A549 (cell line): ENCODE results near the gene ENTPD8. TPM values are rescaled to one million over a fixed set of nuclear protein-coding genes. Genes with fewer than 3 reads are reported as not detected.

Source experiments
- ATAC-seq, 2 experiments: fragments of 200-7000 bp in 1 of 2; fragments of >200 bp in 1 of 2; cut with Nextera tagmentation in 1 of 2; cut with Tn5 transposase in 1 of 2; 3 replicates each; pipeline versions ENCODE4 v1.8.0 to v1.9.1; 2018 to 2020; ENCODE audit warnings: mild to moderate bottlenecking in 1 of 2, moderate library complexity in 1 of 2
- CTCF ChIA-PET: fragments of 300-600 bp; sonication (Branson Sonifier 250); formaldehyde crosslinking; extraction: SDS; loops from one replicate; lab custom pipeline; 2021; ENCODE audit warnings: antibody characterized with exemption, inconsistent platforms; lab: Yijun Ruan, JAX
- POLR2A ChIA-PET: fragments of 350-600 bp; formaldehyde crosslinking; extraction: SDS; loops from one replicate; lab custom pipeline; 2021; ENCODE audit warnings: antibody characterized with exemption, inconsistent platforms; lab: Yijun Ruan, JAX
- DNase-seq, 2 experiments: peaks; one replicate each; pipeline versions ENCODE4 v3.0.0 to v3.0.0-alpha.2; 2011 to 2016; ENCODE audit warnings: low read depth in 1 of 2, low spot score in 1 of 2
- FAIRE-seq: peaks from 2 replicates; lab custom pipeline; 2011; peaks lifted over from hg19 to GRCh38; lab: Jason Lieb, UNC
- H3K27ac ChIP-seq, 2 experiments: fragments of >200 bp; sonication (Bioruptor Twin); formaldehyde crosslinking; 3 replicates each; pipeline ENCODE4 v1.5.1; 2016 to 2017
- H3K4me1 ChIP-seq: fragments of >200 bp; sonication (Bioruptor Twin); formaldehyde crosslinking; 3 replicates; pipeline ENCODE4 v1.6.1; 2016
- H3K4me2 ChIP-seq: fragments of >200 bp; sonication (Bioruptor Twin); formaldehyde crosslinking; 3 replicates; pipeline ENCODE4 v1.6.1; 2016
- H3K4me3 ChIP-seq: fragments of >200 bp; sonication (Bioruptor Twin); formaldehyde crosslinking; 3 replicates; pipeline ENCODE4 v1.5.1; 2016
- H3K9me3 ChIP-seq: fragments of >200 bp; sonication (Bioruptor Twin); formaldehyde crosslinking; 3 replicates; pipeline ENCODE4 v1.6.1; 2016
- BCL3 ChIP-seq: fragments of >200 bp; sonication (Bioruptor Twin); formaldehyde crosslinking; IDR thresholded peaks from 3 replicates; pipeline ENCODE4 v1.6.1; 2016
- CBX2 ChIP-seq: fragments of 200-600 bp; sonication (generic); IDR thresholded peaks from 2 replicates; pipeline ENCODE4 v1.6.1; 2016; ENCODE audit warnings: low read depth, mild to moderate bottlenecking, borderline replicate concordance
- CBX8 ChIP-seq: fragments of 200-600 bp; sonication (generic); IDR thresholded peaks from 2 replicates; pipeline ENCODE4 v1.6.1; 2016
- CEBPB ChIP-seq, 2 experiments: fragments of >200 bp in 1 of 2; sonication (Bioruptor Twin) in 1 of 2; formaldehyde crosslinking in 1 of 2; IDR thresholded peaks; 2 replicates each; pipeline ENCODE4 v1.6.1; 2012 to 2016
- CHD2 ChIP-seq: fragments of 150-350 bp; IDR thresholded peaks from 2 replicates; pipeline ENCODE4 v1.6.1; 2014; ENCODE audit warnings: low read length; ENCODE audit not compliant: partially characterized antibody
- EHF ChIP-seq: fragments of 250-450 bp; sonication (Bioruptor Pico); IDR thresholded peaks from 2 replicates; pipeline ENCODE4 v1.5.0; 2020; ENCODE audit warnings: mild to moderate bottlenecking
- ELK1 ChIP-seq: fragments of 150-350 bp; IDR thresholded peaks from 2 replicates; pipeline ENCODE4 v1.6.1; 2014; ENCODE audit warnings: low read depth, mild to moderate bottlenecking, low read length
- EP300 ChIP-seq, 2 experiments: fragments of >200 bp; sonication (Bioruptor Twin); formaldehyde crosslinking; IDR thresholded peaks; 2 replicates in 1 of 2; 3 replicates in 1 of 2; pipeline ENCODE4 v1.6.1; 2016 to 2017
- ESRRA ChIP-seq: fragments of 150-350 bp; IDR thresholded peaks from 2 replicates; pipeline ENCODE4 v1.6.1; 2014; ENCODE audit warnings: mild to moderate bottlenecking, low read length, borderline replicate concordance
- FOSB ChIP-seq: fragments of 250-450 bp; sonication (Bioruptor Pico); IDR thresholded peaks from 2 replicates; pipeline ENCODE4 v1.5.0; 2020; ENCODE audit warnings: mild to moderate bottlenecking, moderate library complexity
- FOSL2 ChIP-seq, 2 experiments: fragments of 450-650 bp in 1 of 2; fragments of >200 bp in 1 of 2; sonication (Bioruptor Twin) in 1 of 2; formaldehyde crosslinking; IDR thresholded peaks; 2 replicates each; pipeline versions ENCODE4 v1.5.0 to v1.6.1; 2016 to 2020; ENCODE audit warnings: mild to moderate bottlenecking in 1 of 2, moderate library complexity in 1 of 2
- HDAC2 ChIP-seq: fragments of 200-600 bp; sonication (generic); IDR thresholded peaks from 2 replicates; pipeline ENCODE4 v1.6.1; 2016
- HES2 ChIP-seq: fragments of >200 bp; sonication (Bioruptor Twin); formaldehyde crosslinking; IDR thresholded peaks from 2 replicates; pipeline ENCODE4 v1.6.1; 2016
- HEYL ChIP-seq: fragments of 250-450 bp; sonication (Bioruptor Pico); IDR thresholded peaks from 2 replicates; pipeline ENCODE4 v1.8.0; 2021; ENCODE audit warnings: mild to moderate bottlenecking, moderate library complexity
- JUN ChIP-seq, 2 experiments: fragments of >200 bp; sonication (Bioruptor Twin); formaldehyde crosslinking; IDR thresholded peaks; 2 replicates in 1 of 2; 3 replicates in 1 of 2; pipeline ENCODE4 v1.6.1; 2016 to 2017
- MAZ ChIP-seq: fragments of 150-350 bp; IDR thresholded peaks from 2 replicates; pipeline ENCODE4 v1.6.1; 2014; ENCODE audit warnings: antibody characterized with exemption, low read depth, low read length, borderline replicate concordance
- NFE2L2 ChIP-seq: fragments of 150-350 bp; conservative IDR thresholded peaks from 2 replicates; pipeline ENCODE4 v1.6.1; 2014; ENCODE audit warnings: low read length
- POLR2A ChIP-seq: IDR thresholded peaks from 2 replicates; pipeline ENCODE4 v1.6.1; 2012; ENCODE audit warnings: mild to moderate bottlenecking, low read length
- POLR2AphosphoS2 ChIP-seq: conservative IDR thresholded peaks from 2 replicates; pipeline ENCODE4 v1.6.1; 2012; ENCODE audit warnings: low read length, improper control_type of control experiment, inconsistent platforms
- RAD21 ChIP-seq, 2 experiments: fragments of >200 bp in 1 of 2; sonication (Bioruptor Twin) in 1 of 2; formaldehyde crosslinking in 1 of 2; IDR thresholded peaks in 1 of 2; conservative IDR thresholded peaks in 1 of 2; 2 replicates in 1 of 2; 3 replicates in 1 of 2; pipeline ENCODE4 v1.6.1; 2012 to 2018; ENCODE audit warnings: inconsistent platforms in 1 of 2
- RARB ChIP-seq: fragments of 250-450 bp; sonication (Bioruptor Pico); IDR thresholded peaks from 2 replicates; pipeline ENCODE4 v1.8.0; 2021; ENCODE audit warnings: mild to moderate bottlenecking, moderate library complexity
- REST ChIP-seq: fragments of 200-600 bp; sonication (generic); IDR thresholded peaks from 2 replicates; pipeline ENCODE4 v1.6.1; 2016; ENCODE audit warnings: antibody characterized with exemption, mild to moderate bottlenecking, moderate library complexity
- TFCP2L1 ChIP-seq: fragments of 250-450 bp; sonication (Bioruptor Pico); IDR thresholded peaks from 2 replicates; pipeline ENCODE4 v1.5.0; 2021; ENCODE audit warnings: mild to moderate bottlenecking
- TP53 ChIP-seq: fragments of 250-450 bp; sonication (Bioruptor Pico); IDR thresholded peaks from 2 replicates; pipeline ENCODE4 v1.5.0; 2021; ENCODE audit warnings: mild to moderate bottlenecking, moderate library complexity
- ZNF302 ChIP-seq: fragments of 250-450 bp; sonication (Bioruptor Pico); IDR thresholded peaks from 2 replicates; pipeline ENCODE4 v1.9.0; 2021; ENCODE audit warnings: inconsistent platforms, mild to moderate bottlenecking, moderate library complexity
- WGBS: methylation state at CpG from one replicate; pipeline ENCODE4 v1.1.6; 2017; ENCODE audit errors: missing lambda C conversion rate; 5-methylcytosine and 5-hydroxymethylcytosine counted together
- polyA plus RNA-seq, 4 experiments: library from polyadenylated mRNA; depleted of rRNA in 3 of 4; stranded (reverse); fragments of >200 nt; fragmentation: RNase III in 1 of 4; extraction: RNeasy Plus Mini Kit Qiagen cat#74134 plus additional on column Dnase treatment in 1 of 4; gene quantifications; 2 replicates in 3 of 4; 3 replicates in 1 of 4; pipeline ENCODE4 v1.2.3, GENCODE V29; 2011 to 2017
- TF ChIP-seq, protein P1 (sequence below): IDR thresholded peaks from 2 replicates; pipeline ENCODE4 v1.6.1; 2012

ENTPD8 gene
- polyA plus RNA-seq, 2 of the 4 experiments (the other 2 are of a cell fraction), result 0.18 to 0.36 TPM

GRCh38 chr9:137432687-137433348 is 8.3 kb downstream of the ENTPD8 start:
- peaks cover 24% of the 10 kb centered on the region for H3K4me1 ChIP-seq
- 85% methylated on average over 12 of the region's 20 CpGs for WGBS

DNA sequence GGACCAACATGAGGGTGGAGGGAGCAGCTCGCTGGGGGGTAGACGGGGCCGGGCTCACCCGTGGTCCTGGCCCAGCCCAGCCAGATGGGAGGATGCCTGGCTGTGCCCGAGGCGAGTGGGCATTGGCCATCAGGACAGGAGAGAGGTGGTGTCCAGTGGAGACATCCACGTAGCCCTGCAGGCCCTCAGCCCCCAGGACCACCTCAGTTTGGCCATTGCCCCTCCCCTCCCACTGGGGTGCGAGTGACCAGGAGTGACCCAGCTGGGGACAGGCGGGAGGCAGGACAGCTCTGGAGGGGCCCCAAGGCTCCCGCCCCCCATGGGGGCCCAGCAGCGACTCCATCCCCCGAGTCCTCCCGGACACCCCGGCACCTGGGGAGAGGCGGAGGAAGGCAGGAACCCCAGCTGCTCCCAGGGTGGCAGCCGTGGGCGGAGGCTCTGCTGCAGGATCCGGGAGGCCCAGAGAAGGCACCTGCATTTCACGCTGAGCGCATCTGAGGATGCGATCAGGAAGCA is 9.7 kb downstream of the ENTPD8 start:
- Histone ChIP-seq H3K4me3 (no peak overlapping the region), H3K4me1 (peaks cover 22% of the 10 kb centered on the region), H3K4me2 (no peak overlapping the region), H3K27ac (no peak overlapping the region), H3K9me3 (no peaks in the 10 kb centered on the region)
- ChIA-PET POLR2A (interaction anchor here (1.5 kb wide), 1 partner anchor 8 kb away, joined by 5 read pairs; the partner anchor contains the start of genes EXD3 and NOXA1), CTCF (interaction anchor here (1.2 to 8.1 kb wide), 4 partner anchors 8 to 129 kb away, joined by 3 to 98 read pairs (median 46); partner anchors contain the start of genes ENTPD8, EXD3, NOXA1 and NRARP)
- DNase-seq (no peak), ATAC-seq (no peak), FAIRE-seq (no peak)
- TF ChIP-seq RARB (CRISPR knock-in tag) (no peak), NFE2L2 (no peak), FOSL2 (IDR thresholded peaks at IDR 0.05) (no peak), FOSL2 (CRISPR knock-in tag; IDR thresholded peaks at IDR 0.05) (no peak), REST (no peak), POLR2A (no peak), CBX2 (no peak), HEYL (no peak), BCL3 (no peak), RAD21 (conservative IDR thresholded peaks at IDR 0.05 in 1 of 2, IDR thresholded peaks at IDR 0.05 in 1 of 2) (no peak), HDAC2 (no peak), CEBPB (IDR thresholded peaks at IDR 0.05) (no peak), ELK1 (no peak), EP300 (IDR thresholded peaks at IDR 0.05) (no peak)
- WGBS, result 93% methylated on average over 20 of the region's 21 CpGs

More at GRCh38 chr9:137432687-137433348, 8.3 kb downstream of the ENTPD8 start:
- no peak overlapping the region for H3K4me3 ChIP-seq
- DNase-seq (no peak), ATAC-seq (no peak), FAIRE-seq (no peak)
- CTCF ChIA-PET, result interaction anchor here (1.1 to 8.1 kb wide), 5 partner anchors 9 to 131 kb away, joined by 3 to 98 read pairs (median 6); partner anchors contain the start of genes ENTPD8, EXD3, NOXA1 and NRARP
- POLR2A ChIA-PET, result no interaction called here
- H3K27ac ChIP-seq, result no peak overlapping the region
- no peak overlapping the region for H3K4me2 ChIP-seq
- H3K9me3 ChIP-seq, result no peaks in the 10 kb centered on the region
- TF ChIP-seq MAZ, result no peak
- TF ChIP-seq NFE2L2, result no peak
- TF ChIP-seq, protein P1, sequence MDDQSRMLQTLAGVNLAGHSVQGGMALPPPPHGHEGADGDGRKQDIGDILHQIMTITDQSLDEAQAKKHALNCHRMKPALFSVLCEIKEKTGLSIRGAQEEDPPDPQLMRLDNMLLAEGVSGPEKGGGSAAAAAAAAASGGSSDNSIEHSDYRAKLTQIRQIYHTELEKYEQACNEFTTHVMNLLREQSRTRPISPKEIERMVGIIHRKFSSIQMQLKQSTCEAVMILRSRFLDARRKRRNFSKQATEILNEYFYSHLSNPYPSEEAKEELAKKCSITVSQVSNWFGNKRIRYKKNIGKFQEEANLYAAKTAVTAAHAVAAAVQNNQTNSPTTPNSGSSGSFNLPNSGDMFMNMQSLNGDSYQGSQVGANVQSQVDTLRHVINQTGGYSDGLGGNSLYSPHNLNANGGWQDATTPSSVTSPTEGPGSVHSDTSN, result no peak
- TF ChIP-seq EP300 (IDR thresholded peaks at IDR 0.05), result no peak
- no peak for TF ChIP-seq RARB (CRISPR knock-in tag)
- no peak for TF ChIP-seq TP53 (CRISPR knock-in tag)
- no peak for TF ChIP-seq POLR2AphosphoS2
- no peak for TF ChIP-seq ZNF302
- no peak for TF ChIP-seq CBX8
- TF ChIP-seq EHF (CRISPR knock-in tag), result no peak
- TF ChIP-seq FOSB (CRISPR knock-in tag), result no peak
- TF ChIP-seq HES2, result no peak
- no peak for TF ChIP-seq TFCP2L1
- TF ChIP-seq BCL3, result no peak
- no peak for TF ChIP-seq JUN (IDR thresholded peaks at IDR 0.05)
- no peak for TF ChIP-seq CHD2
- TF ChIP-seq ESRRA, result no peak
